GM21528 (cell line): Measurements from ENCODE around the gene PTX3.

Experiments
- ATAC-seq: cut with Tn5 transposase; IDR thresholded peaks from one replicate; pipeline ENCODE4 v1.9.1; 2021; ENCODE audit warnings: mild to moderate bottlenecking, moderate library complexity; ENCODE audit not compliant: unreplicated experiment, low FRiP score

PTX3 gene

GRCh38 chr3:157469561-157470294, 33.1 kb downstream of the PTX3 start:
- no peak for ATAC-seq

- ATAC-seq = no peak
These were observed 34.4 kb downstream of the PTX3 start for GRCh38 chr3:157471064-157471463.

GRCh38 chr3:157472648-157473047, 36.0 kb downstream of the PTX3 start:
- no peak for ATAC-seq

GRCh38 chr3:157475921-157476414, 39.3 kb downstream of the PTX3 start:
- no peak for ATAC-seq

GRCh38 chr3:157477441-157477840, 40.8 kb downstream of the PTX3 start:
- ATAC-seq = no peak

GRCh38 chr3:157479464-157480243, 43.0 kb downstream of the PTX3 start:
- no peak for ATAC-seq

- no peak for ATAC-seq
These were observed 50.7 kb downstream of the PTX3 start for GRCh38 chr3:157487339-157487738.

- no peak for ATAC-seq
These were observed 51.5 kb downstream of the PTX3 start for GRCh38 chr3:157488144-157488543.

GRCh38 chr3:157491136-157491535, 54.5 kb downstream of the PTX3 start:
- no peak for ATAC-seq
